NCI-H2081 (cell line): ENCODE measurements around the gene LPCAT2.

ENCODE experiments used
- DNase-seq, 2 experiments: peaks; one replicate each; lab custom pipeline; 2025; lab: John Stamatoyannopoulos, UW

The LPCAT2 gene

DNA sequence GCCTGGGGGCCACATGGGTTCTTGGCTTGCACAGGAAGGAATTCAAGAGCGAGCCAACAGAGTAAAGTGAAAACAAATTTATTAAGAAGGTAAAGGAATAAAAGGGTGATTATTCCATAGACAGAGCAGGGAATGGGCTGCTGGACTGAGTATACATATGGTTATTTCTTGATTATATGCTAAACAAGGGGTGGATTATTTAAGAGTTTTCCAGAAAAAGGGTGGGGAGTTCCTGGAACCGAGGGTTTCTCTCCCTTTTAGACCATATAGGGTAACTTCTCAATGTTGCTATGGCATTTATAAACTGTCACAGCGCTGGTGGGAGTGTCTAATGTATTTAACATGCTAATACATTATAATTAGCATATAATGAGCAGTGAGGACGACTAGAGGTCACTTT, 27.8 kb upstream of the LPCAT2 start:
- no peak for DNase-seq

GRCh38 chr16:55482056-55482455, 26.8 kb upstream of the LPCAT2 start:
- no peak for DNase-seq

DNA sequence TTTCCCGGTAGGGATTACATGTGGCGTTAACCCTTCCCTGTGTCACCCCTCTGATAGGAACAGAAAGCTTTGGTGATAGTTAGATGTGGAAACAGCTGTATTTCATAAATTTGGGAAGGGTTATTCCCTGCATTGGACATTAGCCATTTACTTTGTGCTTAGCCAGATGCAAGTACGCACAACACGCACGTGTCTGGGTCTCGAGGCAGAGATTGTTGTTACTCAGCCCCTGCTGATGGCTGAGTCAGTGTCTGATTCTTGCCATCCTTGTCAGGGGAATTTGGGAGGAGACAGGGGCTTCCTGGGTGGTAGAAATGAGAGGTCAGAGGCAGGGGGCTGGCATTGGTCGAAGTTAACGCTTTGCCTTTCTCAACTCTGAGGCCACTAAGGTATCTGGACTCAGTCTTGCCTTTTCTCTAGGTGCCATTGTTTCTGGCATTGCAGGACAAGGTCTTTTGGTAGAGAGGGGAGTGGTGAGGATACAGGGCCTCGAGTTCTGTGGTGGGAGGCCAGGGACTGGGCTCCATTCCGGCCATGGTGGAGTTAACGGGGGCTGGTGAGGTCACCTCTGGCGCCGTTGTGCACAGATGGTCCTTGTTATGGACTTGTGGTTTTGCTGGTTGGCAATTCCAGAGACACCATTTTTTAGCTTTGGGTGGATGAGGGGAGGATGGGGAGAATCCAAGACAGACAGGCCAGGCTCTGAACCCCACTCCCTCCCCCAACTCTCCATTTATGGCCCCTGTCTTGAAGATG, 21.6 kb upstream of the LPCAT2 start:
- no peak for DNase-seq

DNA sequence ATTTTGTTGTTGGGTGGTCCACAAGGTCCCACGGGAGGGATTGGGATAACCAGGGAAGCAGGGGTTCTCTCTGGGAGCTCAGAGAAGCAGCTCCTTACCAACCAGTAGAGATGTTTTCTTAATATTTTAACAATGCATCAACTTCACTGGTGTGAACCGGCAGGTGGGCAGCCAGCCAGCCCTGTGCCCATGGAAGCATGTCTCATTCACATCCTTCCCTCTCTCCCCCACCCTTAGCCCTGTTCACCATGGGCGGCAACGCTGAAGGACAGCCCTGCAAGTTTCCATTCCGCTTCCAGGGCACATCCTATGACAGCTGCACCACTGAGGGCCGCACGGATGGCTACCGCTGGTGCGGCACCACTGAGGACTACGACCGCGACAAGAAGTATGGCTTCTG, 20.6 kb upstream of the LPCAT2 start:
- no peak for DNase-seq

GRCh38 chr16:55489119-55489955, 19.5 kb upstream of the LPCAT2 start:
- no peak for DNase-seq

- DNase-seq: no peak
Observed at GRCh38 chr16:55489956-55490265, 19.0 kb upstream of the LPCAT2 start.

GRCh38 chr16:55490301-55490700, 18.6 kb upstream of the LPCAT2 start:
- DNase-seq: no peak

GRCh38 chr16:55491691-55492090, 17.2 kb upstream of the LPCAT2 start:
- DNase-seq: no peak

DNA sequence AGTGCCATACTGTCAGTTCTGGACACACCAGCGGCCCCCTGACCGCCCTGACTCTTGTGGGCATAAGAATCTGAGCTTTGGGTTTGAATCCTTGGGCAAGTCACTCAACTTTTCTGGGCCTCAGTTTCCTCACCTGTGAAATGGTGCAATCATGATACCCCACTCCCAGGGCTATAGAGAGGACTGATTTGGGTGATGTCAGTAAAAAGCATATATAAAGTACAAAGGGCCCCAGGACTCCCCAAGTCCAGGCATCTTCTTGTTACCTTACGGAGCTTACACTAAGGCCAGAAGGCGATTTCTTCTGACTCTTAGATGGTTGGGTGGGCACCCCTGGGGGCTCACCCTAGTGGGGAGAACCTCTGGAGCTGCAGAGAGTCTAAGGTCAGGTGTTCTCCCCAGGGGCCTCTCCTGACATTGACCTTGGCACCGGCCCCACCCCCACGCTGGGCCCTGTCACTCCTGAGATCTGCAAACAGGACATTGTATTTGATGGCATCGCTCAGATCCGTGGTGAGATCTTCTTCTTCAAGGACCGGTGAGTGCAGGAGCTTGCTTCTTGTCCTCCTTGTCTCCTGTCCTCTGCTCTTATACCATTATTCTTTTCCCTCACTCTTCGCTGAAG, 16.0 kb upstream of the LPCAT2 start:
- no peak for DNase-seq

GRCh38 chr16:55494994-55495421, 13.9 kb upstream of the LPCAT2 start:
- no peak for DNase-seq

- no peak for DNase-seq
Observed at GRCh38 chr16:55495616-55496289, 13.1 kb upstream of the LPCAT2 start.

- DNase-seq: no peak
Observed at GRCh38 chr16:55496509-55497145, 12.2 kb upstream of the LPCAT2 start.

GRCh38 chr16:55497558-55497957, 11.3 kb upstream of the LPCAT2 start:
- DNase-seq: no peak

DNA sequence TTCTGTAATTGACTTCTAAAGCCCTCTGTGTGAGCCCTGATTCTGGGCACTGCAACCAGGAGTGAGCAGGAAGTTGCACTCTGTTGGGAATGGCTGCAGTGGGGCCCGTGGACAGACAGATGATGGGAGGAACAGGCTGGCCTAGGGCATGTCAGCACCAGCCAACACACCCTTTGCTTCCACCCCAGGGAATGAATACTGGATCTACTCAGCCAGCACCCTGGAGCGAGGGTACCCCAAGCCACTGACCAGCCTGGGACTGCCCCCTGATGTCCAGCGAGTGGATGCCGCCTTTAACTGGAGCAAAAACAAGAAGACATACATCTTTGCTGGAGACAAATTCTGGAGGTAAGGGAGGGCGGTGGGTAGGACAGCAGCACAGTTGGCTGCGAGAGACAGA, 10.8 kb upstream of the LPCAT2 start:
- DNase-seq: no peak

- no peak for DNase-seq
Observed at GRCh38 chr16:55499281-55499680, 9.6 kb upstream of the LPCAT2 start.

DNA sequence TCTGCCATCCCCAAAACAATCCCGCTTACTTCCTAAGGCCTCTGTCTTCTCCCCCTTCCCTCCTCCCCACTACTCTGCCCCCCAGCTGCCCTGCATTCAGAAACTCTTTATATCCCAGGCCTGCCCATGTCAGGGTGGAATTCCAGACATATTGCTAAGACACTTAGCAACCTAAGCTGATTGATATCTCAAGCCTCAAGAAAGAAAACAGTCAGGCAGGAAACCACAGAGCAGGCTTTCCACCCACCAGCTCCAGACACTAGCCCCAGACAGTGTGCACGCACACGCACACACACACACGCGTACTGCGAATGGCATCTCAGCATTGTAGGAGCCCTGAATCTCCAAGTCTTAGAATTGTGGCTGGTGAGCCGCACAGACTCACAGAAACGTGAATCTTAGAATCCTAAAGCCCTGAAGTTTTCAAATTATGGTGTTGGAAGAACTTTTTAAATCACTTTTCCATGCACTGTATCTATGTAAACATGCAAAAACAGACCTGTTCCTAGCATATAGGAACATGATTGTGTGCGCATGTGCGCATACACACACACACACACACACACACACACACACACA, 8.8 kb upstream of the LPCAT2 start:
- DNase-seq: no peak

- no peak for DNase-seq
Observed at GRCh38 chr16:55500530-55501011, 8.3 kb upstream of the LPCAT2 start.

- no peak for DNase-seq
Observed at GRCh38 chr16:55501549-55502322, 7.1 kb upstream of the LPCAT2 start.

DNA sequence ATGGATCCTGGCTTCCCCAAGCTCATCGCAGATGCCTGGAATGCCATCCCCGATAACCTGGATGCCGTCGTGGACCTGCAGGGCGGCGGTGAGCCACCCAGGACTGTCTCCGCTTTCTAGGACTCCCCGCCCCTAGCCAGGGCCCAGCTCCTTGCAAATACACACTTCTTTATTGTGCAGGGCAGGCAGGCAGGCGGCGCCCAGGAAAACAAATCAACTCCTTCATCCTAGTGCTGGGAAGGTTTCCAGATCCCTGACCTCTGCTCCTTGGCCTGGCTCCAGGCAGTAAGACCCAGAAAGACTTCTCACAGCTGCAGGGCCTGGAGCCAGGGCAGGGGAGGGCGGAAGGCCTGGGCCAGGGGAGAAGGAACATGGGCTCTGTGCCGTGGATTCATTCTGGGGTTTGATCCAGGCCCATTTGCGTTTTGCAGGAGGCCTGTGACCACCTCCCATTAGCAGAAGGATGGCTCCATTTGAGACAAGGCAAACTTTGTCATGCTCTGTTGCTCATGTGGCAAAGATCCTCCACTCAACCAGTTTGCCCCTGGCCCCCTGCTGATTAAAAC, 6.0 kb upstream of the LPCAT2 start:
- DNase-seq: peak in 1 of 2 experiments; percentile 37
